NCI-H748 treated with DMSO at 0.1 percent for 48 hours (cell line): ENCODE results near the gene VPS33B.
"Not testable (repeated sequence)": the region's sequence is repeated elsewhere in the genome, so short reads cannot be mapped to it uniquely, and the experiment has no call there.

Experiments
- DNase-seq: peaks from one replicate; lab custom pipeline; 2025; lab: John Stamatoyannopoulos, UW

VPS33B gene

GRCh38 chr15:91022075-91022831 lies at the start of gene VPS33B:
TSS of gene VPS33B (minus strand) at chr15:91022594. CDS start at chr15:91022249, 345 bp downstream.
- DNase-seq, result peak; percentile 39

GRCh38 chr15:91072161-91072560 lies 49.8 kb upstream of the VPS33B start:
- no peak for DNase-seq

GRCh38 chr15:91070872-91071271 lies 48.5 kb upstream of the VPS33B start:
- DNase-seq, result no peak

GRCh38 chr15:91068966-91069365 lies 46.6 kb upstream of the VPS33B start:
- DNase-seq, result no peak

- DNase-seq, result no peak
Observed at GRCh38 chr15:91068436-91068835, 46.0 kb upstream of the VPS33B start.

DNA sequence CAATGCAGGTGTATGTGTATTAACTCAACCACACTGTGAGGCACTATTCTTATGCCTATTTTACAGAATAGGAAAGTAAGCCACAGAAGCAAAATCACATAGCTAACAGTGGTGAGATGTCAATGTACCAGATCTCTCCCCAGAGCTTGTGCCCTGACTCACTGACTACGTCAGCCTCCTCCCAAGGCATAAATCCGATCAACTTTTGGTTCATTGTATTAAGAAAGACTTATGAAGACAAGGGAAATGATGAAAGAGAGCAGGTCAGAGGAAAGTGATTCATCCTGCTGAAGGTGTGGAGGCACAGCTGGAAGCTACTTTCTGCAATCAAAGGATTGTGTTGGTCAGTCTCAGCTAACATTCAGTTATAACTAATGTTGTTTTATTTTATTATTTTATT lies 44.6 kb upstream of the VPS33B start:
- no peak for DNase-seq

DNA sequence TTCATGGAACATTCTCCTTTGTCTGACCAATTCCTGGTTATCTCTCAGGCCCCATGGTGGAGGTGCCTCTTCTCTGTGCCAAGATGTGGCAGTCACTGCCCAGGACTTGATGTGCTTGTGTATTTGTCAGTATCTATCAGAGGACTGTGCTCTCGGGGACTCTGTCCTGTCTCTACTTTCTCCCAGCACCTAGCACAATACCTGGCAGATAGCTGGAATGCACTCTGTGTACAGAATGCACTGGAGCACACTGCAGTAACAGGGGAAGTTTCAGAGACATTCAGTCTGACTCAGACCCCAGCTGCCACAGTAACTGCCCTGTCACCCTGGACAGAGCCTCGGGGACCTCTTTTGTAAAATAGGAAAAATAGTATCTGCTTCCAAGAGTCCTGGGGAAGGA lies 43.1 kb upstream of the VPS33B start:
- DNase-seq, result no peak

DNA sequence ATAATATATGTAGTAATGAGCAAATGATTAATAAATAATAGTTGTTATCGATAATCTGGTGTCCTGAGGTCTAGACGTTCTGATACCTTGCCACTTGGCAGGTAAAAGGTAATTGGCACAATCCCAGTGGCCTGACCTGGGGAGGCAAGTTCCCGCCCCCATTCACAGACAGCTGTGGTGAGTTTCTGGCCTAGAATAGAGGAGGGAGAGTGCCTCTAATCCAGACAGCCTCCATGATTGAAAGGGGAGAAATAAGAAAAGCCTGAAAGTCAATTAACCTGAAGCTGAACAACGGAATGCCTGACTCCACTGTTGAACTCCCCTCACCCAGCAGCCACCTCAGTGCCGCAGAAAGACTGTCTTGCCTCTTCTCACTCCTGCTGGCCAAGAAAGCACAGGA lies 39.6 kb upstream of the VPS33B start:
- no peak for DNase-seq

- DNase-seq, result no peak
Observed at GRCh38 chr15:91061230-91061629, 38.8 kb upstream of the VPS33B start.

DNA sequence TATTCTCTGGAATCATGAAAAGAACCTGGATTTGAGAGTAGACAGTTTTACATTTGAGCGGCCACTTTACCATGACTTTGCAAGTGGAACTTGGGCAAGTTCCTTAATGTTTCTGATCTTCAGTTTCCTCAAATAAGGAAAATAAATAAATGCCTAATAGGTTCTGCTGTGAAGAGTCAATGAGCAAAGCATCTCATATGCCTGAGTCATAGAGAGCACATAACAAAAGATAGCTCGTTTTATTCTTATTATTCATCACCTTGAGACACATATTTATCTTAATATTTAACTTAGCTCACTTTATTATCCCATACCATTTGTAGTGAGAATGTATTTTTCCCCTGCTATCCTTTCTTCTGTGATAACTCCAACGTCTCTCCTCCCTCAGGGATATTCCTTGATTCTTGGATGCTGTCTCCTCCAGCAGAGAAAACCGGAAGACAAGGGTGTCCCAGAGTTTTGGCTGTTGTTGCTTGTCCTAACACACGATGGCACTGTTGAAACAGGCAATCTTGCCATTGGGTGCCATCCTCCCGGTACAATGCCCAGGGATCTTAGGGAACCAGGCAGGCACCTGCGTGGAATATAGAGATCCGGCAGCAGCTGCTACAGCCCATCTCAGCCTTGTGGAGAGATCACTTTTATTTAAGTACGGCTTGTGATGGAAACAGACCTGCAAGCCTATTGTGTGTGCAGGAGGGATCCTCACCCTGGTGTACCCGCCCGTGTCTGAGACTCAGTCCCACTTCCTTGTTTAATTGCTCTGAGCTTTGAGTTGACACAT lies 33.3 kb upstream of the VPS33B start:
- peak; percentile 63 for DNase-seq

DNA sequence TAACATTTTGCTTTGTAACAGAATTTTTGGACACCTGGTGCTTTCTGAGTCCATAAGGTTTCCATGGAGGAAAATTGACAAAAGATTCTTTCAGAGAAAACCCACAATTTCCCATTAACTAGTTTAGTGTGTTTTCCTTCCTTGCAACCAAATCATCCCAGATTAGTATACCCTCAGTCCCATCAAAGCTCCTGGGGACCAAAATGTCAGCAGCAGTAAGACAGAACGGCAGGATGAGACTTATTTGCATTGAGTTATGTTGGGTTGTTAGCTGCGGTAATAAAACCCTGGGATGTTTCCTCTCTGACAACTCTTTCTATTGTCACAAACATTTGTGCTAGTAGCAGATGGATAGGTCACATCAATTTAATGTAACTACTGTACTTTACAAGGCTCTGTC lies 32.4 kb upstream of the VPS33B start:
- no peak for DNase-seq

DNA sequence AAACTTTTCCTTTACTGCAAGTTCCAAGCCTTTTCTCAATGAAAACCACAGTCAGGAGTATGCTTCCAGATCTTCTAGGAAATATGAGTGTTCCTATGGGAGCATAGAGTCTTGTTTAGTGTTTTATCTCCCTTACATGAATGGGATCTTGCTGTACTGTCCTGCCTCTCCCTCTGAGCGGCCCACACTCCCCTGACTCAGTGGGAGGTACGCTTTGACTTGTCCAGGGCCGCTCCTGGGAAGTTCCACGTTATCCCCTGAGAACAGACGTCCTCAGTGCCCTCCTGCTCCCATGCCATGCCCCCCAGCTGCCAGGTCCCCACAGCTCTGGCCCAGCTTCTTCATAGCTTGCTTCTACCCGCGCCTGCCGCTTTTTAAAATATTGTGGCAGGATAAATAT lies 28.9 kb upstream of the VPS33B start:
- no peak for DNase-seq

GRCh38 chr15:91050128-91050455 lies 27.7 kb upstream of the VPS33B start:
- no peak for DNase-seq

- peak; percentile 22 for DNase-seq
Observed at GRCh38 chr15:91049378-91050127, 27.2 kb upstream of the VPS33B start.

DNA sequence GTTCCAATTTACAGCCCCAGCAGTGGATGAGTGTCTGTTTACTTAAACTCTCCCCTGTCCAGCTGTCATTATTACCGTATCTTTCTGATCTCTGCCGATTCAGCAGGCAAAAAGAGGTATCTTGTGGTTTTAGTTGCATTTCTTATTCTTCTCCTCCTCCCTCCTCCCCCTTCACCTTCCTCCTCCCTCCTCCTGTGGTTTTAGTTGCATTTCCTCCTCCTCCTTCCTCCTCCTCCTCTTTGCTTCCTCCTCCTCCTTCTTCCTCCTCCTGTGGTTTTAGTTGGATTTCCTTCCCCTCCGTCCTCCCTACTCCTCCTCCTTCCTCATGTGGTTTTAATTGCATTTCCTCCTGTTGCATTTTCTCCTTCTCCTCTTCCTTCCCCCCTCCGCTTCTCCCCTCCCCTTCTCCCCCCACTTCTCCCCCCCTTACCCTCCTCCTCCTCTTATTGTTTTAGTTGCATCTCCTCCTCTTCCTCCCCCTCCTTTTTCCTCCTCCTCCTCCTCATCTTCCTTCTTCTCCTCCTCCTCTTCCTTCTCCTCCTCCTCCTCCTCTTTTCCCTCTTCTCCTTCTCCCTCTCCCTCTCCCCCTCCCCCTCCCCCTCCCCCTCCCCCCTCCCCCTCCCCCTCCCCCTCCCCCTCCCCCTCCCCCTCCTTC lies 25.3 kb upstream of the VPS33B start:
- DNase-seq, result no peak

DNA sequence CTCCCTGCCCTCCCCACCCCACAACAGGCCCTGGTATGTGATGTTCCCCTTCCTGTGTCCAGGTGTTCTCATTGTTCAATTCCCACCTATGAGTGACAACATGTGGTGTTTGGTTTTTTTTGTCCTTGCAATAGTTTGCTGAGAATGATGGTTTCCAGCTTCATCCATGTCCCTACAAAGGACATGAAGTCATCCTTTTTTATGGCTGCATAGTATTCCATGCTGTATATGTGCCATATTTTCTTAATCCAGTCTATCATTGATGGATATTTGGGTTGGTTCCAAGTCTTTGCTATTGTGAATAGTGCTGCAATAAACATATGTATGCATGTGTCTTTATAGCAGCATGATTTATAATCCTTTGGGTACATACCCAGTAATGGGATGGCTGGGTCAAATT lies 23.7 kb upstream of the VPS33B start:
- not testable (repeated sequence) for DNase-seq

DNA sequence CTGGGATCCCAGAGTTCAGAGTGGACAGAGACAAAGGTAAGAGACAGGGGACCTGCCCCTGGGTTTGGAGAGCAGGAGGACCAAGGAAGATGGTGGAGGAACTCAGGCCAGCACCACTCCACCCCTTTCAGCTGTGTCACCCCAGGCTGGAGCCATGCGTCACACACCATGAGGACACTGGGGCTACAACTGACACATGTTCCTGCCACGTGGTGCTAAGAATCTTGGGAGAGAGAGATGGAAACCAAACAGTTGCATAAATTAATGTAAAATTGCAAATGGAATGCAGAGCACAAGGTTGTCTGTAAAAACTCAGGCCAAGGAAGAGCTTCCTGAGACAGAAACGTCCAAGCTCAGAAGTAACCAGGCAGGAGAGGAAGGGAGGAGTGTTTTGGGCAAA lies 22.7 kb upstream of the VPS33B start:
- DNase-seq, result no peak

DNA sequence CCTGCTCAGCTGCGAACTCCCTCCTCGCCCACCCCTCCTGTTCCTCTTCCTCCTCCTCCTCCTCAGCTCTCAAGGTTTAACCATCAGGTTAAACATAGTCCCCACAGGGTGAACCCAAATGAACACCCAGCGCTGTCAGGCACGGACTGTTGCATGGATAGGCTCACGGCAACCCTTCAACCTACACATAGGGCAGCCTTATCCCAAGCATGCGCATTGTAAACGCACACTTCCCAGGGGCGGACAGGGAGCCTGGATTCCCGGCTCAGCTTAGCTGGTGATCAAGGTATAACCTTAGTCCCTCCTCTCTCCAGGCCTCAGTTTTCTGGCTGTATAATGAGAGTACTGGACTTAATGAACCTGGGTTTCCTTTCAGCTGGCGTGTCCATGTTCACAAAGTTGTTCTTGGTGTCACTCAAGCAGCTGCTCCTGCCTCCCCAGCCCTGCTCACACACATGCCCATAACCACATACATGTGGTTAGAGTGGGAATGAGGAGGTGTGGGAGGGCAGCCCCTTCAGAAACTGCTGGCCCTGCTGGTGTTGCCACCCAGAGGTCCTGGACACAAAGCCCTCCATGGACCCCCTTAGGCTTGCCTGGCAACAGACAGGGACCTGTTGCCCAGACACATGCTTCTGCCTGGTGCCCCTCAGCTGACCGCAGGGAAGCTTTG lies 20.9 kb upstream of the VPS33B start:
- no peak for DNase-seq

DNA sequence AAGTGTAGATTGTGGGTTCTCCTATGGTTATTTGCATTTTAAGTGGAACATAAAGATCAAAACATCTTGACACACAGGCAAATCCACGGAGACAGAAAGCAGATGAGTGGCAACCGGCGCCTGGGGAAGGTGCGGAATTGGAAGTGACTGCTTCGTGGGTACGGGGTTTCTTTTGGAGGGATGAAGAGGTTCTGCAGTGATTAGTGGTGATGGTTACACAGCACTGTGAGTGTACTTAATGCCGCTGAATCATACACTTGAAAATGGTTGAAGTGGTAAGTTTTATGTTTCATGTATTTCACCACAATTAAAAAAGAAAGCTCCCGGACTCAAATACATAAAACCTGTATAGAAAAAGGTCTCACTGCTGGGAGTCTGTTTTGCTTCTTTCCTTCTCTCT lies 18.5 kb upstream of the VPS33B start:
- no peak for DNase-seq

- no peak for DNase-seq
Observed at GRCh38 chr15:91039996-91040395, 17.6 kb upstream of the VPS33B start.

GRCh38 chr15:91032919-91033803 lies 10.8 kb upstream of the VPS33B start:
- peak; percentile 26 for DNase-seq
